ENCODE measurements around the gene STAM. TPM values are rescaled to one million over a fixed set of nuclear protein-coding genes. Genes with fewer than 3 reads are reported as not detected.

The STAM gene
- total and polyA plus RNA-seq, 9 of the 15 experiments (the other 6 are each of a cell fraction or from before 2014, with no cell fraction given) = 13.8 to 33.5 (median 26.4) TPM

- FAIRE-seq = no peak
- TF ChIP-seq ZNF121 (CRISPR knock-in tag; conservative IDR thresholded peaks at IDR 0.05) (peak; percentile 48; the same call in 1 of the 2 replicates), EGR1 (conservative IDR thresholded peaks at IDR 0.05) (no peak)
- no peak overlapping the region for H3K4me2 ChIP-seq (ENCODE audit: insufficient read depth, low read length)
- H3K9me1 ChIP-seq (ENCODE audit: control insufficient read depth, insufficient read depth, low read length) = no peaks in the 10 kb centered on the region
- H3K27me3 ChIP-seq (ENCODE audit: control insufficient read depth in 2 of 2, insufficient read depth in 2 of 2, low read length in 2 of 2) = no peaks in the 10 kb centered on the region
- CTCF ChIA-PET (ENCODE audit: low intra/inter-chr PET ratio) = no interaction called here
- H3K27ac ChIP-seq (ENCODE audit: extremely low read depth, low read depth, low read length) = no peak overlapping the region
- WGBS (ENCODE audit: insufficient coverage, low coverage, missing lambda C conversion rate) = 89% methylated on average over 4 of the region's 4 CpGs
- no peak overlapping the region for H3K9ac ChIP-seq (ENCODE audit: insufficient read depth in 1 of 2, low read depth in 2 of 2, low read length in 2 of 2)
- no peak for ATAC-seq
- in situ Hi-C loops (cut with MboI) (no loop called here), intact Hi-C loops (cut with micrococcal nuclease) (no loop called here)
- BruUV-seq (replicated peaks) = no TSS peak
- H3K4me1 ChIP-seq (replicated peaks in 1 of 2; ENCODE audit: control insufficient read depth in 2 of 2, insufficient read depth in 2 of 2, low read length in 2 of 2) = peaks cover 0 to 23% of the 10 kb centered on the region in 2 experiments; a peak in 2 of 5 replicates
- peaks cover 5% of the 10 kb centered on the region; the same call in 1 of the 2 replicates for H3K9me3 ChIP-seq (replicated peaks; ENCODE audit: control insufficient read depth, insufficient read depth, low read depth, low read length)
- POLR2A ChIA-PET = interaction anchor here (1.1 kb wide), 1 partner anchor 26 kb away, joined by 4 read pairs; no protein-coding TSS in a partner anchor
- no peak for DNase-seq (ENCODE audit: extremely low read depth in 1 of 4, low spot score in 3 of 4)
- H4K20me1 ChIP-seq (replicated peaks; ENCODE audit: control insufficient read depth, insufficient read depth, low read length) = peaks cover 4% of the 10 kb centered on the region; the same call in 1 of the 2 replicates
- H3K79me2 ChIP-seq (ENCODE audit: control insufficient read depth, insufficient read depth, low read length) = peaks cover 98% of the 10 kb centered on the region
- H2AFZ ChIP-seq (ENCODE audit: low read depth, low read length) = no peak overlapping the region
- H3K4me3 ChIP-seq = no peak overlapping the region
- H3K36me3 ChIP-seq (ENCODE audit: control insufficient read depth, insufficient read depth, low read length) = peaks cover 56% of the 10 kb centered on the region
Measured at GRCh38 chr10:17649052-17649451, 5.1 kb downstream of the STAM start.

GRCh38 chr10:17649836-17650235 is 5.9 kb downstream of the STAM start:
- peaks cover 53% of the 10 kb centered on the region for H3K36me3 ChIP-seq (ENCODE audit: control insufficient read depth, insufficient read depth, low read length)
- ATAC-seq = no peak
- WGBS (ENCODE audit: insufficient coverage, low coverage, missing lambda C conversion rate) = 94% methylated on average over 2 of the region's 2 CpGs
- no TSS peak for BruUV-seq (replicated peaks)
- no peak overlapping the region for H3K4me3 ChIP-seq
- ChIA-PET CTCF (ENCODE audit: low intra/inter-chr PET ratio) (no interaction called here), POLR2A (no interaction called here)
- no peak for DNase-seq (ENCODE audit: extremely low read depth in 1 of 4, low spot score in 3 of 4)
- no peaks in the 10 kb centered on the region for H3K27me3 ChIP-seq (ENCODE audit: control insufficient read depth in 2 of 2, insufficient read depth in 2 of 2, low read length in 2 of 2)
- H3K9ac ChIP-seq (ENCODE audit: insufficient read depth in 1 of 2, low read depth in 2 of 2, low read length in 2 of 2) = no peak overlapping the region
- H3K9me1 ChIP-seq (ENCODE audit: control insufficient read depth, insufficient read depth, low read length) = no peaks in the 10 kb centered on the region
- peaks cover 96% of the 10 kb centered on the region for H3K79me2 ChIP-seq (ENCODE audit: control insufficient read depth, insufficient read depth, low read length)
- FAIRE-seq = no peak
- peaks cover 3 to 23% of the 10 kb centered on the region in 2 experiments; a peak in 3 of 5 replicates for H3K4me1 ChIP-seq (replicated peaks in 1 of 2; ENCODE audit: control insufficient read depth in 2 of 2, insufficient read depth in 2 of 2, low read length in 2 of 2)
- no peaks in the 10 kb centered on the region for H4K20me1 ChIP-seq (replicated peaks; ENCODE audit: control insufficient read depth, insufficient read depth, low read length)
- TF ChIP-seq ZKSCAN1 (IDR thresholded peaks at IDR 0.05; ENCODE audit: low read depth, low read length) = no peak
- 0 out of 2 replicates have a peak, but pooled peaks have one; percentile 21 for TF ChIP-seq PKNOX1 (IDR thresholded peaks at IDR 0.05)
- no peak for TF ChIP-seq PHF8 (IDR thresholded peaks at IDR 0.05; ENCODE audit: borderline replicate concordance, low read length)
- TF ChIP-seq ZBTB43 (CRISPR knock-in tag; IDR thresholded peaks at IDR 0.05) = no peak
- no peak for TF ChIP-seq HDAC1 (IDR thresholded peaks at IDR 0.05)
- no peak for TF ChIP-seq POLR2AphosphoS5 (IDR thresholded peaks at IDR 0.05; ENCODE audit: control insufficient read depth, insufficient read depth, low read depth, low read length)
- TF ChIP-seq ELF1 (tag; IDR thresholded peaks at IDR 0.05) = no peak
- no peak for TF ChIP-seq PBX2 (CRISPR knock-in tag; IDR thresholded peaks at IDR 0.05; ENCODE audit: low read depth)
- 0 out of 2 replicates have a peak, but pooled peaks have one; percentile 20 for TF ChIP-seq PBX2 (tag; conservative IDR thresholded peaks at IDR 0.05; ENCODE audit: low read depth)
- no peak overlapping the region for H2AFZ ChIP-seq (ENCODE audit: low read depth, low read length)
- H3K9me3 ChIP-seq (replicated peaks; ENCODE audit: control insufficient read depth, insufficient read depth, low read depth, low read length) = peaks cover 5% of the 10 kb centered on the region; the same call in 1 of the 2 replicates
- H3K27ac ChIP-seq (ENCODE audit: extremely low read depth, low read depth, low read length) = no peak overlapping the region
- no peak overlapping the region for H3K4me2 ChIP-seq (ENCODE audit: insufficient read depth, low read length)
- in situ Hi-C loops (cut with MboI) (no loop called here), intact Hi-C loops (cut with micrococcal nuclease) (no loop called here)
